GM12873 (cell line): ENCODE results near the gene CIT.

ENCODE experiments used
- CTCF ChIP-seq: IDR thresholded peaks from 2 replicates; pipeline ENCODE4 v1.5.1; 2012; ENCODE audit warnings: low read depth, mild to moderate bottlenecking, moderate library complexity, low read length, control low read depth; ENCODE audit not compliant: insufficient read depth; ENCODE audit errors: missing control alignments

CIT gene

GRCh38 chr12:119802472-119802871 is 74.6 kb downstream of the CIT start:
- TF ChIP-seq CTCF, result no peak

- no peak for TF ChIP-seq CTCF
Measured at GRCh38 chr12:119797090-119797489, 80.0 kb downstream of the CIT start.

GRCh38 chr12:119796292-119796691 is 80.8 kb downstream of the CIT start:
- TF ChIP-seq CTCF, result no peak

GRCh38 chr12:119791453-119791852 is 85.7 kb downstream of the CIT start:
- no peak for TF ChIP-seq CTCF

- no peak for TF ChIP-seq CTCF
Measured at GRCh38 chr12:119788786-119789185, 88.3 kb downstream of the CIT start.

- TF ChIP-seq CTCF, result no peak
Measured at GRCh38 chr12:119786539-119786938, 90.6 kb downstream of the CIT start.

GRCh38 chr12:119784673-119785072 is 92.4 kb downstream of the CIT start:
- TF ChIP-seq CTCF, result no peak
